ENCODE results near the gene NKAIN2.
"Not testable (repeated sequence)": the region's sequence is repeated elsewhere in the genome, so short reads cannot be mapped to it uniquely, and the experiment has no call there.

The NKAIN2 gene

DNA sequence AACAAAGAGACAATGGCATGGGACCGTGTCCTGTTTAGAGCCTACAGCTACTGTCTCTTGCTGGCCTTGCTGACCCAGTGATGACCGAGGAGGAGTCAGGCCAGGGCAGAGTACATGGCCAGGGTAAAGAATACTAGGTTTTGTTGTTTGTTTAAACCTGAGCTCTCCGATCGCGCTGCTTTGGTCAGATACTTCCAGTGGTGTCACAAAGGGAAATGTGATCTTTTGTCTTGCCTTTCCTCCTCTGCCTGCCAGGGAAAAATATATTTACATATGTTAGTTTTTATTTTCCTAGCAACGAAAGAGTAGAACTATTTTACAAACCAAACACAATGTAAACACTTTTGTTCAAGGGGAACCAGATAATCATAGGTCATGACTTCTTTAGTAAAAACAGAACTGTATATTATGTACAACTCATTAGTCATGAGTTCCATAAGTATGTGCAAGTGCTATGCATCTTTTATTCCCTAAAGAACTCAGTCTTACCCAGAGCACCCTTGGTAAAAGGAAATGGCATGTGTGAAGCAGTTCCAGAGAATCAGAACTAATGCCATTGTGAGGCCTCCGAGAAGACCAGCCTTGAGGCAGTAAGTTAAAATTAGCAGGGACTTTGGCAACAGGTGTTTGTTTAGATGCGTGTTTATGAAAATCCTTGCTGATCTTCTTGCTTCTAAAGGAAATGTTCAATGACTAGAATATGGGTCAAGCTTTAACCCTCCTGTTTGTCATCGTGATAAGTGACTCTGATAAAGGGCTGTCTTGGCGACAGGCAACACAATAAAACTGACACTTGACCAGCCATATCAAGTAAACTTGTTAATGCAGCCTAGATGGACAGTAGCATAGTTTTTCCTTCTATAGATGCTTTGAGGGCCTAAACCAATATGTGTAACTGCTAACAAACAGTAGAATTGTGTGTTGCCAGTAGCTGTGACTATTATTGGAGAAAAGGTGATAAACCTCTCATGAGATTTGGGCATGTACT is 204.6 kb downstream of the NKAIN2 start:
- Histone ChIP-seq H3K4me3 (ENCODE audit: low read length) (no peak overlapping the region), H3K9ac (ENCODE audit: low read length) (no peak overlapping the region), H3K36me3 (ENCODE audit: control insufficient read depth, insufficient read depth, low read length, severe bottlenecking) (no peaks in the 10 kb centered on the region), H3K27me3 (replicated peaks; ENCODE audit: control insufficient read depth, insufficient read depth, low read length) (no peaks in the 10 kb centered on the region), H3K9me3 (ENCODE audit: control insufficient read depth, low read length) (no peaks in the 10 kb centered on the region), H3K4me1 (ENCODE audit: control insufficient read depth, insufficient read depth, low read length) (no peaks in the 10 kb centered on the region)
- no peak for DNase-seq (ENCODE audit: low read depth)

DNA sequence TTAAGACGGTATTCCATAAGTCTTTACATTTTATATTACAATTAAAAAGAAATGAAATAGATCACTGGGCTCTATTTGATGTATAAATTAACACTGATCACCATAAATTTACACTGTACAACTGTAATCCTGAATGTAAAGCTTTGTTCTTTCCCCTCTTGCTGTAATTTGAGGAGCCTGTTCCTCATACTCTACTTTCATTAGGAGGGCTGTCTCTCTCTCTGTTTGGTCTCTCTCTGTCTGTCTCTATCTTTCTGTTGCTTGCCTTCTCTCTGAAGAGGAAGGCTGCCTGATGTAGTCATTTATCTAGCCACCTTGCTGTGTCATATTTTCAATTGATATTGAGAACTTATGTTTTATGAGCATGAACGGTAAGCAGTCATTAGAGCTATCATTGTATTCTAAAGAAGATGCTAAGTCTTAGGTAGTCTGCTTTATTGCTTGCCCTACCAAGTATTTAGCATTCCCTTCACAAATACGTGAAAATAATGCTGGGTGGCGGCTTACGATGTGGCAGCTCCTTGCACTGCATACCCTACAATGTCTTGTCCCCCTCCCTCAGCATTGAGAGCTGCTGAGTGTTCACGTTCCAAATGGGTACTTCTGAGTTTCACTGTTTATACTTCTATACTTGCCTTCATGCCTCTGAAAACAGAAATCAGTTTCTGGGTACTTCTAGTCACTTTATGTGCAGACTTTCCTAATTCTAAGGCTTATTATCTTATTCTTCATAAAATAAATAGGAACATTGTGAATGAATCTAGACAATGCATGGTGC is 205.5 kb downstream of the NKAIN2 start:
- DNase-seq (ENCODE audit: low read depth), result no peak
- Histone ChIP-seq H3K36me3 (ENCODE audit: control insufficient read depth, insufficient read depth, low read length, severe bottlenecking) (no peaks in the 10 kb centered on the region), H3K4me3 (ENCODE audit: low read length) (no peak overlapping the region), H3K9ac (ENCODE audit: low read length) (no peak overlapping the region), H3K4me1 (ENCODE audit: control insufficient read depth, insufficient read depth, low read length) (no peaks in the 10 kb centered on the region), H3K27me3 (replicated peaks; ENCODE audit: control insufficient read depth, insufficient read depth, low read length) (no peaks in the 10 kb centered on the region), H3K9me3 (ENCODE audit: control insufficient read depth, low read length) (no peaks in the 10 kb centered on the region)

DNA sequence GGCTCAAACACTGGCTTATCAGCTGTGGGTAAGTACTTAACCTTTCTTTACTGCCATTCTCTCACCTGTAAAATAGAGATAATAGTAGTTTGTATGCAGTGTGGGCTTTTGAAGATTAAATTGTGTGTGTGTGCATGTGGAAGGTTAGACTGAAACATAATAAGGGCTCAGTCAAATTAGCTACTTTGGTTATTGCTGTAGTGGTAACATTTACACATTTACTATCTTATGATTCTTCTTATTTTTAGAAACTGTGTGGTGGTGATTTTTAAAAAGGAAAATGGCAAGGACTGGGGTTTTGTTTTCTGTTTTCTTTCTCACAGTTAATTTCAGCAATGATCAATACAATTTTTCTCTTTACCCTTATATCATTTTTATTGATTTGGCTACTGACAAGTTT is 206.9 kb downstream of the NKAIN2 start:
- Histone ChIP-seq H3K4me3 (ENCODE audit: low read length) (no peak overlapping the region), H3K27me3 (replicated peaks; ENCODE audit: control insufficient read depth, insufficient read depth, low read length) (no peaks in the 10 kb centered on the region), H3K4me1 (ENCODE audit: control insufficient read depth, insufficient read depth, low read length) (no peaks in the 10 kb centered on the region), H3K9ac (ENCODE audit: low read length) (no peak overlapping the region), H3K36me3 (ENCODE audit: control insufficient read depth, insufficient read depth, low read length, severe bottlenecking) (no peaks in the 10 kb centered on the region), H3K9me3 (ENCODE audit: control insufficient read depth, low read length) (no peaks in the 10 kb centered on the region)
- DNase-seq (ENCODE audit: low read depth), result no peak

DNA sequence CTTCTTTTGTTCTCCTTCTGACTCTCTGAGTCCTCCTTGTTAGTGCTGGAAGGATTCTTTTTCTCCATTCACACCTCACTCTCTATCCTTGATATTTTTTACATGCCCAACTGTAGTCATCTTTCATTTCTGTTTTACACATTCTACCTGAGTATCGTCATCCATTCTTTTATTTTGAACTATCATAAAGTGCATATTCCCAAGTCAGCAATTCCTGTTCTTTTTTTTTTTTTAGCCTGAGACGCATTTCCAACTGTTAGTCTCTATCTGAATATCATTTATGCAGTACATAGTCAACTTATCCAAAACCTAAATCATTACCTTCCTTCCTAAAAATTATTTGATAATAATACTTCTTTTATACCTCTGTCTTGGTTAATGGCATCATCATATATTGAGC is 207.5 kb downstream of the NKAIN2 start:
- Histone ChIP-seq H3K9ac (ENCODE audit: low read length) (no peak overlapping the region), H3K4me1 (ENCODE audit: control insufficient read depth, insufficient read depth, low read length) (no peaks in the 10 kb centered on the region), H3K36me3 (ENCODE audit: control insufficient read depth, insufficient read depth, low read length, severe bottlenecking) (no peaks in the 10 kb centered on the region), H3K9me3 (ENCODE audit: control insufficient read depth, low read length) (no peaks in the 10 kb centered on the region), H3K27me3 (replicated peaks; ENCODE audit: control insufficient read depth, insufficient read depth, low read length) (no peaks in the 10 kb centered on the region), H3K4me3 (ENCODE audit: low read length) (no peak overlapping the region)
- DNase-seq (ENCODE audit: low read depth), result no peak

DNA sequence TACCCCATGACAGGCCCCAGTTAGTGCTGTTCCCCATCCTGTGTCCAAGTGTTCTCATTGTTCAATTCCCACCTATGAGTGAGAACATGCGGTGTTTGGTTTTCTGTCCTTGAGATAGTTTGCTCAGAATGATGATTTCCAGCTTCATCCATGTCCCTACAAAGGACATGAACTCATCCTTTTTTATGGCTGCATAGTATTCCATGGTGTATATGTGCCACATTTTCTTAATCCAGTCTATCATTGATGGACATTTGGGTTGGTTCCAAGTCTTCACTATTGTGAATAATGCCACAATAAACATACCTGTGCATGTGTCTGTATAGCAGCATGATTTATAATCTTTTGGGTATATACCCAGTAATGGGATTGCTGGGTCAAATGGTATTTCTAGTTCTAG is 218.4 kb downstream of the NKAIN2 start:
- not testable (repeated sequence) for H3K36me3 ChIP-seq (ENCODE audit: control insufficient read depth, insufficient read depth, low read length, severe bottlenecking); H3K4me1 ChIP-seq (ENCODE audit: control insufficient read depth, insufficient read depth, low read length); H3K27me3 ChIP-seq (replicated peaks; ENCODE audit: control insufficient read depth, insufficient read depth, low read length); H3K9me3 ChIP-seq (ENCODE audit: control insufficient read depth, low read length); H3K9ac ChIP-seq (ENCODE audit: low read length); H3K4me3 ChIP-seq (ENCODE audit: low read length); DNase-seq (ENCODE audit: low read depth)

DNA sequence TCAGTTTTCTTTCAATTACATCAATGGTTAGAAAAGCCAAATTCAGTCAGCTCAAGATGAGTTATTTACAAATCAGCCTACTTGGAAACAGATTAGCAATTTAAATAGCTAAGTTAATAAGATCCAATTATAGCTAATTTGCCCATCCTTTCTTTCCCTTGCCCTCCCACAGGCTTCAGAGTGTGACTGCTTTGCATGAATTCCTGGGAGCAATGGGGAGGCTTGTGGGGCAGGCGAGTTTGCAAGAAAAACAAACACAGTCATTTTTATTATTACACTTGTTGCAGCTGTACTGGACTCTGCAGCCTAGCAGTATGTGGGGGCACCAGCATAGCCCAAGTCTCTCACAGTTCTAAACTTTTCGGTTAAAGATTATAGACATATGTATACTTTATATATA is 219.0 kb downstream of the NKAIN2 start:
- Histone ChIP-seq H3K9ac (ENCODE audit: low read length) (no peak overlapping the region), H3K9me3 (ENCODE audit: control insufficient read depth, low read length) (no peaks in the 10 kb centered on the region)
- no peak for DNase-seq (ENCODE audit: low read depth)

DNA sequence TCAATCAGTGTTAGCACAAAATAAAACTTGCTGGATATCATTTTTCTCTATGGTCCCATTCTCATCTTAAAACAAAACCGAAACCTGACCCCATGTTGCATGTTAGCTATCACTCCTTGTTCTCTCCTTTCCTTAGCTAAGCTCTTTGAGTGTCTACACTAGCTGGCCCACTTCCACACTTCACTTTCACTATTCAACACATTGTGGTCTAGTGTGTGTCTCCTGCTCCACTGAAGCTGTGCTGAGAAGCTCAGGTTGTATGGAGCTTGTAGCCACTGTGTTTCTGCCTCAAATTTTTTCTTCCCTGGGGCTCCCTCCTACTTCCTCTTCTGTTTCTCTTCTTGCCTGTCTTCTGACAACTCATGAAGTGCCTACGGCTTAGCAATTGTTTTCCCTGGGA is 223.0 kb downstream of the NKAIN2 start:
- Histone ChIP-seq H3K9ac (ENCODE audit: low read length) (no peak overlapping the region), H3K4me3 (ENCODE audit: low read length) (no peak overlapping the region), H3K4me1 (ENCODE audit: control insufficient read depth, insufficient read depth, low read length) (no peaks in the 10 kb centered on the region), H3K9me3 (ENCODE audit: control insufficient read depth, low read length) (no peaks in the 10 kb centered on the region), H3K36me3 (ENCODE audit: control insufficient read depth, insufficient read depth, low read length, severe bottlenecking) (no peaks in the 10 kb centered on the region), H3K27me3 (replicated peaks; ENCODE audit: control insufficient read depth, insufficient read depth, low read length) (no peaks in the 10 kb centered on the region)
- DNase-seq (ENCODE audit: low read depth), result no peak

More for the DNA sequence above, 219.0 kb downstream of the NKAIN2 start:
- Histone ChIP-seq H3K27me3 (replicated peaks; ENCODE audit: control insufficient read depth, insufficient read depth, low read length) (no peaks in the 10 kb centered on the region), H3K4me3 (ENCODE audit: low read length) (no peak overlapping the region), H3K36me3 (ENCODE audit: control insufficient read depth, insufficient read depth, low read length, severe bottlenecking) (no peaks in the 10 kb centered on the region), H3K4me1 (ENCODE audit: control insufficient read depth, insufficient read depth, low read length) (no peaks in the 10 kb centered on the region)

DNA sequence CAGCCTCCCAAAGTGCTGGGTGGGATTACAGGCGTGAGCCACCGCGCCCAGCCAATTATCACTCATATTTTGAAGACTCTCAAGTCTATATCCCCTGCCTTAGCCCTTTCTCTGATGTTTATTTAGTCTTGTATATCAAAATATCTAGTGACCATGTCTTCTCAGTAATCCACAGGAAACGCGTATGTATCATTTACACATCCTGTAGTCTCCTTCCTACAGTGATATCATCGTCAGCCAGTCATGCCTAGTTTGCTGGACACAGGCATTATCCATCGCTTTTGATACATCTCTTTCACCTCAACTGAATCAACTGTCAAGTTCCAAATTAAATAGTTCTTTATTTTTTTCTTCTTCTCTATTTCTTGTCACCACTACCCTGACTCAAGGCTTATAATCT is 223.7 kb downstream of the NKAIN2 start:
- Histone ChIP-seq H3K4me3 (ENCODE audit: low read length) (no peak overlapping the region), H3K36me3 (ENCODE audit: control insufficient read depth, insufficient read depth, low read length, severe bottlenecking) (no peaks in the 10 kb centered on the region), H3K9ac (ENCODE audit: low read length) (no peak overlapping the region), H3K4me1 (ENCODE audit: control insufficient read depth, insufficient read depth, low read length) (no peaks in the 10 kb centered on the region), H3K27me3 (replicated peaks; ENCODE audit: control insufficient read depth, insufficient read depth, low read length) (no peaks in the 10 kb centered on the region), H3K9me3 (ENCODE audit: control insufficient read depth, low read length) (no peaks in the 10 kb centered on the region)
- no peak for DNase-seq (ENCODE audit: low read depth)

DNA sequence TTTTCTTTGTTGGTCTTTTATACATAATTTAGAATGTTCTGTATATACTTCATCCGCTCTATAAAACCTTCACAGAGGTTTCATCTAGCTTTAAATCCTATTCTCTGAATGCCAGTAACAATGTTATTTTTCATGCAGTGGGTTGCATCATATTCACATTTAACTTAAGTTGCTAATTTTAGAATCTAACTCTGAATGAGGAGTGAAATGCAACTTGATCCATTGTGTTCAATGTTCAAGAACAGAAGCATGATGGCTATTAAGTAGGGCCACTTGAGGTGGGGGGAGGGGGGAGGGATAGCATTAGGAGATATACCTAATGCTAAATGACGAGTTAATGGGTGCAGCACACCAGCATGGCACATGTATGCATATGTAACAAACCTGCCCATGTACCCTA is 224.5 kb downstream of the NKAIN2 start:
- Histone ChIP-seq H3K4me3 (ENCODE audit: low read length) (no peak overlapping the region), H3K9me3 (ENCODE audit: control insufficient read depth, low read length) (no peaks in the 10 kb centered on the region), H3K36me3 (ENCODE audit: control insufficient read depth, insufficient read depth, low read length, severe bottlenecking) (no peaks in the 10 kb centered on the region), H3K27me3 (replicated peaks; ENCODE audit: control insufficient read depth, insufficient read depth, low read length) (no peaks in the 10 kb centered on the region), H3K4me1 (ENCODE audit: control insufficient read depth, insufficient read depth, low read length) (no peaks in the 10 kb centered on the region), H3K9ac (ENCODE audit: low read length) (no peak overlapping the region)
- DNase-seq (ENCODE audit: low read depth), result no peak

DNA sequence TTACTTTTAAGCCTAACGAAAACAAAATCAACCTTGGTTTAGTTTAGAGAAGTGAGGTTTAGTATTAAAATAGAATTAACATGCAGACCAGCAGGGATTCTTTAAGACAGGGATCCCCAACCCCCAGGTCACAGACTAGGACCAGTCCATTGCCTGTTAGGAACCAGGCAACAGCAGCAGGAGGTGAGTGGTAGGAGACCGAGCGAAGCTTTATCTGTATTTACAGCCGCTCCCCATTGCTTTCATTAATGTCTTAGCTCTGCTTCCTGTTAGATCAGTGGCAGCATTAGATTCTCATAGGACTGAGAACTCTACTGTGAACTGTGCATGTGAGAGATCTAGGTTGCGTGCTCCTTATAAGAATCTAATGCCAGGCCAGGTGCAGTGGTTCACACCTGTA is 225.9 kb downstream of the NKAIN2 start:
- Histone ChIP-seq H3K9ac (ENCODE audit: low read length) (no peak overlapping the region), H3K4me3 (ENCODE audit: low read length) (no peak overlapping the region), H3K27me3 (replicated peaks; ENCODE audit: control insufficient read depth, insufficient read depth, low read length) (no peaks in the 10 kb centered on the region), H3K36me3 (ENCODE audit: control insufficient read depth, insufficient read depth, low read length, severe bottlenecking) (no peaks in the 10 kb centered on the region), H3K9me3 (ENCODE audit: control insufficient read depth, low read length) (no peaks in the 10 kb centered on the region), H3K4me1 (ENCODE audit: control insufficient read depth, insufficient read depth, low read length) (no peaks in the 10 kb centered on the region)
- no peak for DNase-seq (ENCODE audit: low read depth)

DNA sequence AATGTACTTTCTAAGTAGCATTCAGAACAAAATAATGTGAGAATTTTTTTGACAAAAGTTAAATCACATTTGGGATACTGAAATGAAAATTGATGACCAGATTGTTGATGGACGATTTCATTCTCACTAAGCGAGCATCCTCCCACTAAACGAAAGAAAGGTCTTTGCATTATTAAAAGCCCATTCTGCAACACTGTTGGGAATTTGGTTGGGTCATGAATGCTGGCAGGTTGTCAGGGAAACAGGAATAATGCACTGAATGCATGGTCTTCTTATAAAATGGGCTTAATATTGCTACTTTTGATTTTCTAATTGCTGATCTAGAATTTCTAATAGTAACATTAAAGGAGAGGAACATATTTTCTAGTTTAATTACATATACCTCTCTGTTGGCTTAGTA is 229.8 kb downstream of the NKAIN2 start:
- no peaks in the 10 kb centered on the region for H3K27me3 ChIP-seq (replicated peaks; ENCODE audit: control insufficient read depth, insufficient read depth, low read length)
- DNase-seq (ENCODE audit: low read depth), result no peak
- no peaks in the 10 kb centered on the region for H3K4me1 ChIP-seq (ENCODE audit: control insufficient read depth, insufficient read depth, low read length)
- H3K9me3 ChIP-seq (ENCODE audit: control insufficient read depth, low read length), result no peaks in the 10 kb centered on the region
- H3K36me3 ChIP-seq (ENCODE audit: control insufficient read depth, insufficient read depth, low read length, severe bottlenecking), result no peaks in the 10 kb centered on the region
- no peak overlapping the region for H3K9ac ChIP-seq (ENCODE audit: low read length)
- H3K4me3 ChIP-seq (ENCODE audit: low read length), result no peak overlapping the region
